HG03175 (cell line): ENCODE data around the gene SVOP.
"Not testable (repeated sequence)": the region's sequence is repeated elsewhere in the genome, so short reads cannot be mapped to it uniquely, and the experiment has no call there.

Experiments used
- ATAC-seq: cut with Tn5 transposase; IDR thresholded peaks from one replicate; pipeline ENCODE4 v1.9.1; 2021; ENCODE audit warnings: mild to moderate bottlenecking, moderate library complexity; ENCODE audit not compliant: unreplicated experiment

The SVOP gene

GRCh38 chr12:109033239-109034196, 12.7 kb upstream of the SVOP start:
- ATAC-seq: no peak

- ATAC-seq: no peak
Observed at GRCh38 chr12:109029411-109029810, 8.5 kb upstream of the SVOP start.

GRCh38 chr12:109028624-109029023, 7.8 kb upstream of the SVOP start:
- not testable (repeated sequence) for ATAC-seq

DNA sequence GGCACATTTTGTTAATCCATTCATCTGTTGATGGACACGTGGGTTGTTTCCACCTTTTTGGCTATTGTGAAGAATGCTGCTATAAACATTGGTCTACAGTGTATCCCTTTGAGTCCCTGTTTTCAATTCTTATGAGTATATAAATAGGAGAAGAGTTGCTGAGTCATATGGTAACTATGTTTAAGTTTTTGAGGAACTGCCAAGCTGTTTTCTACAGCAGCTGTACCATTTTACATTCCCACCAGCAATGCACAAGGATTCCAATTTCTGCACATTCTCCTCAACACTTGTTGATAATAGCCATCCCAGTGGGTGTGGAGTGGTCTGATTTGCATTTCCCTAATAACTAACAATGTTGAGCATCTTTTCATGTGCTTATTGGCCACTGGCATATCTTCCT, 6.9 kb upstream of the SVOP start:
- ATAC-seq: no peak

- ATAC-seq: no peak
Observed at GRCh38 chr12:109020146-109020795, 597 bp downstream of the SVOP start.

DNA sequence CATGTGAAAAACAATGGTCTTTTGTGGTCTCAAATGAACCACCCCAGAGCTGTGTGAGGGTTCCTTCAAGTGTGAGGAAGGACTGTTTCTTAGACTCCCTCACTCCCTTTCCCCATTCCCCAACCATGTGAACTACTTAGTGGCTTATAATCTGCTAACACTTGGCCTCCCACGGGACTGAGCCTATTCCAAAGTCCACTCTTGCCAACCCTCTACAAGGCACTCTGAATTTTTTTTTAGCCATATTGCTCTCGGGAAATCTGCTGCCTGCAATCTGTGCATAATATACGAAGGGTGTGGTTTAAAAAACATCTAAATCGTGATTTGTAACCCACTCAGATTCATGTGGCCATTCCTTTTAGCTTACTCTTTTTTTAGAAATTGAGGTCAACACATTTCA, 2.6 kb downstream of the SVOP start:
- no peak for ATAC-seq

- no peak for ATAC-seq
Observed at GRCh38 chr12:109016978-109017377, 3.9 kb downstream of the SVOP start.

DNA sequence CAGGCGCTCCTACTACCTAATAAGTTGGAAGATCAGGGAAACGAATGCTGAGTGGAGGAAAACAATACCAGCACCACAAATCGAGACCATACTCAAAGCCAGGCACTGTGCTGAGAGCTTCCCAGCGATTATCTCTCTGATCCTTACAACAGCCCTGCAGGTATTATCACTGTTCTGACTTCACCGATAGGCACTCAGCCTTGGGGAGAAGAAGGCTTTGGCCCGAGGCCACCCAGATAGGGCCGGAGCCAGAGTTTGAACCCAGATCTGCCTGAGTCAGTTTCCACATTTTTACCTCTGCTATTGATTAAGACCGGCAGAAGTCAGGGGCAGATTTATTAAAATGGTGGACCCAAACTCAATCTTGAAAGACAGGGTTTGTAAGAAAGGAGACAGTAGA, 4.9 kb downstream of the SVOP start:
- ATAC-seq: no peak

DNA sequence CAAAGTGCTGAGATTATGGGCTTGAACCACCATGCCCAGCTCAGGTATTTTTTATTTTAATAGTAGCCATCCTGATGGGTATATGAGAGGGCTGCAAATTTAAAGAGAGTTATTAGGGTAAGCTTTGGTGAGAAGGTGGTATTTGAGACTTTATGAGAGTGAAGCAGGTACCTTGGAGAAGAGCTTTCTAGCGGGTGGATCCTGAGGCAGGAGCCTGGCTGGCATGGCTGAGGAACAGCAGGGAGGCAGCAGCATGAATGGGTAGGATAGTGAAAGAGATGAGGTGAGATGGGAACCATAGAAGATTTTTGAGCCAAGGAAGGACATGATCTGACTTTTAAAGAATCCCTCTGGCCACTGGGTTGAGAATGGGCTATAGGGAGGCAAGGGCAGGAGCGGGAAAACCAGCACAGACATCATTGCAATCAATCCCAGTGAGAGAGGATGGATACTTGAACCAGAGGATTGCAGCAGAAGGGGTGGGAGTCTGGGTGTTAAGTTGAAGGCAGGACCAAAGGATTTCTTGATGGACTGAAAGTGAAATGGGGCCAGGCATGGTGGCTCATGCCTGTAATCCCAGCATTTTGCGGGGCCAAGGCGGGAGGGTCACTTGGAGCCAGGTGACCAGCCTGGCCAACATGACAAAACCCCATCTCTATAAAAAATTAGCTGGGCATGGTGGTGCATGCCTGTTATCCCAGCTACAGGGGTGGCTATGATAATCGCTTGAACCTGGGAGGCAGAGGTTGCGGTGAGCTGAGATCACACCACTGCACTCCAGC, 5.7 kb downstream of the SVOP start:
- no peak for ATAC-seq

- no peak for ATAC-seq
Observed at GRCh38 chr12:109010259-109010658, 10.6 kb downstream of the SVOP start.

DNA sequence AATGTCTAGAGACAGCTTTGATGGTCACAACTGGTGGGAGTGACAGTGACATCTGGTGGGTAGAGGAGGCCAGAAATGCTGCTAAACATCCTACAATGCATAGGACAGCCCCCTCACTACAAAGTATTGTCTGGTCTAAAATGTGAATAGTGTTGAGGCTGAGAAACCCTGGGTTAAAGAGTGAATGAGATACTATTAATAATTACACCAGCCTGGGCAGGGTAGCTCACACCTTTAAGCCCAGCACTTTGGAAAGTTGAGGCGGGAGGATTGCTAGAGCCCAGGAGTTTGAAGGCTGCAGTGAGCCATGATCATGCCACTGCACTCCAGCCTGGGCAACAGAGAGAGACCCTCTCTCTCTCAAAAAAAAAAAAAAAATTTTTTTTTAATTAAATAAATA, 11.1 kb downstream of the SVOP start:
- ATAC-seq: no peak

GRCh38 chr12:109004017-109004416, 16.9 kb downstream of the SVOP start:
- ATAC-seq: no peak

DNA sequence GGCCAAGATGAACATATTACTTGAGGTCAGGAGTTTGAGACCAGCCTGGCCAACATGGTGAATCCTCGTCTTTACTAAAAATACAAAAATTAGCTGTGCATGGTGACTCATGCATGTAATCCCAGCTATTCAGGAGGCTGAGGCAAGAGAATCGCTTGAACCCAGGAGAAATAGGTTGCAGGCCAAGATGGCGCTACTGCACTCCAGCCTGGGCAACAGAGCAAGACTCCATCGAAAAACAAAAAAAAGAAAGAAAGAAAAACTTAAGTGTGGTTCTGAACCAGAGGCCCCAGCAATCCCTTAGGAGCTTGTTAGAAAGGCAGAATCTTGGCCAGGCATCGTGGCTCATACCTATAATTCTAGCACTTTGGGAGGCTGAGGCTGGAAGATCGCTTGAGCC, 24.5 kb downstream of the SVOP start:
- no peak for ATAC-seq

GRCh38 chr12:108995370-108995992, 25.4 kb downstream of the SVOP start:
- no peak for ATAC-seq

DNA sequence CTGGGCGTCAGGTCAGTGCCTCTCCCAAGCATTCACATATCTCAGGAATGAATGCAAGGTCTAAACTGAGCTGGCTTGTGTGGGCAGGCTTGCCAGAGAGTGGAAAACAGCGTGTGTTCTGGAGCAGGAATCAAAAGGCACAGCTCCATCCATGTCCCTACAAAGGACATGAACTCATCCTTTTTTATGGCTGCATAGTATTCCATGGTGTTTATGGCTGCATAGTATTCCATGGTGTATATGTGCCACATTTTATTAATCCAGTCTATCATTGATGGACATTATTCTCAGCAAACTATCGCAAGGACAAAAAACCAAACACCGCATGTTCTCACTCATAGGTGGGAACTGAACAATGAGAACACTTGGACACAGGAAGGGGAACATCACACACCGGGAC, 30.8 kb downstream of the SVOP start:
- not testable (repeated sequence) for ATAC-seq

GRCh38 chr12:108989376-108989775, 31.5 kb downstream of the SVOP start:
- ATAC-seq: no peak

GRCh38 chr12:108985750-108986149, 35.1 kb downstream of the SVOP start:
- no peak for ATAC-seq

DNA sequence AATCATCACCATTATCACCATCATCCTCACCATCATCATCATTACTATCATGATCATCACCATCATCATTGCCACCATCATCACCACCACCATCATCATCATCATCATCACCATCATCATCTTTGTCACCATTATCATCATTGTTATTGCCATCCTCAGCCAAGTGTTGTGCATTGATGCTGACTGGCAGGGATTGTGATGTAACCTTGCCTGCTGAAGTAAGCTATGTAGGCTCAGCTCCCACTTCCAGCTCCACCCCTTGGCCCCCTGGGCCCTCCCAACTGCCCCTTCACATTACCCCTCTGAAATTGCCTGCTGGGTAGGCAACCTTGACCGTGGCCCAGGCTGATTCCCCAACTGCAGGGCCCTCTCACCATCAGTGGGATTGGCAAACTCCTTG, 37.6 kb downstream of the SVOP start:
- ATAC-seq: no peak

DNA sequence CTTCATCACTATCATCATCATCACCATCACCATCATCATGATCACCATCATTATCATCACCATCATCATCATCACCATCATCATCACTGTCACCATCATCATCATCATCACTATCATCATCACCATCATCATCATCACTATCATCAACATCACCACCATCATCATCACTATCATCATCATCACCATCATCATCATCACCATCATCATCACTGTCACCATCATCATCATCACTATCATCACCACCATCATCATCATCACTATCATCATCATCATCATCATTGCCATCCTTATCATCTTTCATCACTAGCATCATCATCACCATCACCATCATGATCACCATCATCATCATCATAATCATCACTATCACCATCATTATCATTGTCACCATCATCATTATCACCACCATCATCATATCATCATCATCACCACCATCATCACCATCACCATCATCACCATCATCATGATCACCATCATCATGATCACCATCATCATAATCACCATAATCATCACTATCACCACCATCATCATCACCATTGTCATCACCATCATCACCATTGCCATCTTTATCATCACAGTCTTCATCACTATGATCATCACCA, 38.1 kb downstream of the SVOP start:
- no peak for ATAC-seq

GRCh38 chr12:108981835-108982234, 39.0 kb downstream of the SVOP start:
- ATAC-seq: no peak
